H1 (cell line): ENCODE measurements around the gene PGM2L1. TPM values are rescaled to one million over a fixed set of nuclear protein-coding genes. Genes with fewer than 3 reads are reported as not detected.
A peak's percentile ranks its signal among the peaks of the same experiment; 100 is the strongest.

ENCODE experiments used
- microRNA counts: library from miRNA; unstranded; fragments of <30 nt; microRNA quantifications from one replicate; lab custom pipeline; 2015
- microRNA-seq, 2 experiments: library from miRNA; unstranded; fragments of <30 nt; microRNA quantifications; one replicate each; pipeline versions ENCODE4 to v1.2.0, GENCODE V29; 2016 to 2020; ENCODE audit warnings: borderline microRNAs expressed in 2 of 2, borderline number of aligned reads in 2 of 2, borderline replicate concordance in 1 of 2
- polyA plus RNA-seq, 7 experiments: library from polyadenylated mRNA; depleted of rRNA in 3 of 7; stranded (reverse) in 5 of 7; unstranded in 2 of 7; fragments of >200 nt in 5 of 7; fragments of 200-250 nt in 2 of 7; gene quantifications; 1 replicate in 5 of 7; 2 replicates in 1 of 7; 4 replicates in 1 of 7; pipeline versions ENCODE4 v1.2.1 to v1.2.3, GENCODE V29; 2011 to 2013; ENCODE audit warnings: missing spikeins in 2 of 7, mixed read lengths in 2 of 7
- small RNA-seq: library from polyadenylated mRNA; stranded (forward); fragments of <200 nt; extraction: miRNeasy Mini kit (QIAGEN cat#:217004); gene quantifications from one replicate; pipeline ENCODE3, GENCODE V24; 2013; ENCODE audit not compliant: insufficient read depth
- total RNA-seq: library from RNA; stranded (reverse); fragmentation: NEBNext Ultra II Directional; extraction: Animal tissue kit (Norgen Biotek cat#: 25700); gene quantifications from 2 replicates; pipeline ENCODE4 v1.2.1, GENCODE V29; 2021

The PGM2L1 gene
- total and polyA plus RNA-seq, 2 of the 8 experiments (the other 6 are each of a cell fraction or from before 2014, with no cell fraction given), result 5.0 to 42.7 TPM

MicroRNAs within 50 kb of the gene (microRNA counts, 767-probe panel; counts per million panel counts)
- 879 counts per million, percentile 95 among the panel's probes with 10 or more counts for microRNA hsa-miR-548al (lab: Ali Mortazavi, UCI)

Small RNA genes within 50 kb of the gene (microRNA-seq; reads per million reads assigned to microRNA genes)
- gene MIR548AL, result 0 reads per million in 2 experiments

Small RNA genes within 50 kb of the gene (small RNA-seq; reads per million reads assigned to genes)
- 2.1 reads per million, percentile 17 among the genes with 10 or more reads in this experiment for gene MIR548AL

Other genes with a start within 250 kb of the PGM2L1 start
- 28.7 and 29.1 TPM in 2 replicates for gene C2CD3, start 227.4 kb downstream of the PGM2L1 start, total RNA-seq
- 10.3 and 11.0 TPM in 2 replicates for gene C2CD3, start 227.4 kb downstream of the PGM2L1 start, polyA plus RNA-seq (2011; rRNA removed)
- gene PPME1, start 227.1 kb downstream of the PGM2L1 start, total RNA-seq, result 58.9 and 64.5 TPM in 2 replicates
- 55.1 and 66.8 TPM in 2 replicates for gene PPME1, start 227.1 kb downstream of the PGM2L1 start, polyA plus RNA-seq (2011; rRNA removed)
- gene P4HA3, start 86.8 kb downstream of the PGM2L1 start, total RNA-seq, result not detected in 2 replicates
- gene P4HA3, start 86.8 kb downstream of the PGM2L1 start, polyA plus RNA-seq (2011; rRNA removed), result 0.05 and 0.06 TPM in 2 replicates
- gene KCNE3, start 69.1 kb upstream of the PGM2L1 start, total RNA-seq, result 2.8 and 3.5 TPM in 2 replicates
- gene KCNE3, start 69.1 kb upstream of the PGM2L1 start, polyA plus RNA-seq (2011; rRNA removed), result 1.9 and 4.1 TPM in 2 replicates
- gene LIPT2, start 95.3 kb upstream of the PGM2L1 start, total RNA-seq, result 6.4 and 7.7 TPM in 2 replicates
- 16.4 and 16.7 TPM in 2 replicates for gene LIPT2, start 95.3 kb upstream of the PGM2L1 start, polyA plus RNA-seq (2011; rRNA removed)
- 29.3 and 30.5 TPM in 2 replicates for gene POLD3, start 194.1 kb upstream of the PGM2L1 start, total RNA-seq
- gene POLD3, start 194.1 kb upstream of the PGM2L1 start, polyA plus RNA-seq (2011; rRNA removed), result 10.1 and 18.1 TPM in 2 replicates